ENCODE data around the gene ASCL2.

ASCL2 gene

GRCh38 chr11:2308713-2309112, 38.3 kb upstream of the ASCL2 start:
- no peak for DNase-seq

DNA sequence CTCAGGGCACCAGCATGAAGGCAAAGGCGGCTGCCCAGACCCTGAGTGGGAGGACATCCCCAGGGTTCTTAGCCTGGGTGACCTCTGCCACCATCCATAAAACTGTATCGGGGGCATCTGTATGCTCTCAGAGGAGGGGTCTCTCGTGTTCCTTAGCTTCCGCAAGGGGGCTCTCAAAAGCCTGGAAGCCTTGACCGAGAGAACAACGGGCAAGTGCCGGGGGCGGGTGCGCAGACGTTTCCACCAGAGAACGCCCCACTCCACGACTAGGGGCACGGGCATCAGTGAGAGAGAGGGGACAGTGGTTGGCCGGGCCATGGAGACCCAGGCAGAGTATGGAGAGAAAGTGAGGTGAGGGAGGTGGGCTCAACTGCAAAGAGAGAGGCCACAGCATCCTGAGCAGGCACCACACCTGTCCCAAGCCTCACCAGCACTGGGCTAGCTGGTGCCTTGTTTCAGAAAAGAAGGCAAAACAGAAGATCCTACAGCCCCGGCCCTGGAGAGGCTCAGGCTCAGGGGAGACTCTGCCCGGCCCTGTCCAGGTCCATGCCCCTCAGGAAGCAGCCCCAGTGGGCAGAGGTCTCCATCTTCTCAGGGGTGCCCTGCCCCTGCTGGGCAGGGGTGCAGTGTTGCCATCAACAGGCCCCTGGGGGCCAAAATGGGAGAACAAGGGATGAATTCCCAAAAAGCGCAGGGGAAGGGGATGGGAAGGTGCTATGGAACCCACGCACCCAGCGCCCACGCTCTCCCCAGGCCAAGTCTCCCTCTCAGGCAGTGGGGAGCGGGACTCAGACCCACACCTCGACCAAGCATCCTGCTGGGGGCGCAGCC, 37.3 kb upstream of the ASCL2 start:
- DNase-seq: no peak

GRCh38 chr11:2306877-2307500, 36.6 kb upstream of the ASCL2 start:
- no peak for DNase-seq

DNA sequence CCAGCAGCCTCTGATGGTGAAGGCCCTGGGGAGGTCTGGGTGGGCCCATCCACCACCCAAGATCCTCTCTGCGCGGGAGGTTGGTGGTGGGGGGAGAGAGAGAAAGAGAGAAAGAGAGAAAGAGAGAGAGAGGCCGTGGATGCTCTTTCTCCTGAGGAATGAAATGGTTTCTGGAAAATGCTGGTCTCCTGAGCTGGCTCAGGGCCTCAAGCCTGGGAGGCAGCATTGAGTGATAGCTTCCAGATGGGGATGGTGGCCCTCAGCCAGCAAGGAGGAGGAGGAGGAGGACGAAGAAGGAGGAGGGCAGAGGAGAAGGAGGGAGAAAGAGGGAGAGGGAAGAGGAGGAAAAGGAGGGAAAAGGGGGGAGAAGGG, 36.0 kb upstream of the ASCL2 start:
- no peak for DNase-seq

DNA sequence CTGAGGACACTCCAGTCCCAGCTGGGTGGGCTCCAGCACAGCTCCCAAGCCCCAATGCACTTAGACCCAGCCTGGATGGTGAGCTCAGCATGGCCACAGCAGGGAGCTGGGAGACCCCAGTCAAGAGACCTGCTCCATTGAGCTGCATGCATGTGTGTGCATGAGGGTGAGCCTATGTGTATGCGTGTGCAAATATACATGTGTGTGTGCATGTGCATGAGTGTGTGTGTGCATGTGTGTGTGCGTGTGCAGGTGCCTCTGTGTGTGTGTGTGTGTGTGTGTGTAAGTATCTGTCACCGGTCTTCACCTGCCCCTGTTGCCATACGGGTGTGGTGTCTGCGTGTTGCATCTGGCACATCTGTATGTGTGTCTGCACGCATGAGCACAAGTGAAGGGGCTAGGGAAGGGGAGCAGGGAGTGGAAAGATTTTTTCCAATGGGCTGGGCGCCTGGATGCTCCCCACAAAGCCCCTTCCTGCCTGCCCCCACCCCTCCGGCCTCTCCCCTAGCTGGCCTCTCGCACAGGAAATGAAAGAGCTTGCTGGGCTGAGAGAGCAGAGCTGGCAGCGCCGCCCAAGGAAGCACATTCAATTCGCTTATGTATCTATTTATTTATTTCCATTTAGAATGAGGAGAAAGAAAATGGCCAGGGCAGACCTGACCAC, 35.5 kb upstream of the ASCL2 start:
- no peak for DNase-seq

GRCh38 chr11:2305140-2305778, 34.9 kb upstream of the ASCL2 start:
- peak; percentile 75 for DNase-seq

DNA sequence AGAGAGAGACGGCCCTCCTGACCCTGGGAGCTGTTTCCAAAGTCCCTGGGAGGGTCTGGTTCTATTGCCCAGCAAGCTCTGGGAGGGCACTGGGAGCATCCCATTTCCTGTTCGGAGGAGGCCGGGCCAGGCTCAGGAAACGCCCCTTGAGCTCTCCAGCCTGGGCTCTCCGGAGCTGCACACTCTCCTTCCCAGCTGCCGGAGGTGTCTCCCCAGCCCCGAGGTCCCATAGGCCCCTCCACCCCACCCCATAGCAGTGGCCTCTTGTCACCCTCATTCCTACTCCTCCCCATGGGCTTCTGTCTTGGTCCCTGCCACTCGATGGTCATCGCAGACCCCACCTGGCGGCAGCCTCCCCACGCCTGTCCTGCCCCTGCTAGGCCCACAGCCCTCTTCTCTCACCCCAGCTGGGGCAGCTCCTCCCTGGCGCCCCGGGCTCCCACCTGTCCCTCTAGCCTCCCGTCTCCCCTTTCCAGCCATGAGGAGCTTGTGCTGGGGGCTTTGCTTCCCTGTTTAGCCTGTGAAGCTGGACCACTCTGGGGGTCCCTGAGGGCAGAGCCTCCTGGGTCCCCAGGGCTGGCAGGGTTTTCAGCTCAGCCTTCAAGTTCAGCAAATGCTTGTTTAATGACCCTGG, 34.2 kb upstream of the ASCL2 start:
- no peak for DNase-seq

- DNase-seq: no peak
Observed at GRCh38 chr11:2303627-2304505, 33.5 kb upstream of the ASCL2 start.

- no peak for DNase-seq
Observed at GRCh38 chr11:2302896-2303626, 32.7 kb upstream of the ASCL2 start.

DNA sequence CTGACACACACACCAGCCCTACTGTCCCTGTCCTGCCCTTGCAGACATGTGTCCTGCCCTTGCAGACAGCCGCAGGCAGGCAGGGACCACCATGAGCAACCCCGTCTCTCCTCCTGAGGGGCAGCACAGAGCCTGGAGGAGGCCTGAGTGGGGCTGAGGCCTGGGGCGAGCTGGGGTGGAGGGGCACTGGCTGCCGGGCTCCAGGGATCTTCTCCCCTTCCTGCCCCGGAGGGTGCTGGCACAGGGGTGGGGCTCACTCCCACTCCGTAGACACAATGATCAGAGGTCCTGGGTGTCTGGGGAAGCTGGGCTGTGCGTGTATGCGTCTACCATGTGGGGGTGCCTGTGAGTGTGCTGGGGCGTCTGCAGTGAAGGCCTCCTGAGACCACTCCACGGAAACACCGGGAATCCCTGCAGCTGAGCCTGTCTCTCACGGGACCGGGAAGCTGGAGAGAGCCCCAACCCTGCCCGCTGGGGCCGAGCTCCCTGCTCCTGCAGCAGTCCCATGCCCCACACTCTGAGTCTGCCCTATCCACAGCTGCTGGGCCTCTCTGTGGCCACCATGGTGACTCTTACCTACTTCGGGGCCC, 32.0 kb upstream of the ASCL2 start:
- DNase-seq: no peak

DNA sequence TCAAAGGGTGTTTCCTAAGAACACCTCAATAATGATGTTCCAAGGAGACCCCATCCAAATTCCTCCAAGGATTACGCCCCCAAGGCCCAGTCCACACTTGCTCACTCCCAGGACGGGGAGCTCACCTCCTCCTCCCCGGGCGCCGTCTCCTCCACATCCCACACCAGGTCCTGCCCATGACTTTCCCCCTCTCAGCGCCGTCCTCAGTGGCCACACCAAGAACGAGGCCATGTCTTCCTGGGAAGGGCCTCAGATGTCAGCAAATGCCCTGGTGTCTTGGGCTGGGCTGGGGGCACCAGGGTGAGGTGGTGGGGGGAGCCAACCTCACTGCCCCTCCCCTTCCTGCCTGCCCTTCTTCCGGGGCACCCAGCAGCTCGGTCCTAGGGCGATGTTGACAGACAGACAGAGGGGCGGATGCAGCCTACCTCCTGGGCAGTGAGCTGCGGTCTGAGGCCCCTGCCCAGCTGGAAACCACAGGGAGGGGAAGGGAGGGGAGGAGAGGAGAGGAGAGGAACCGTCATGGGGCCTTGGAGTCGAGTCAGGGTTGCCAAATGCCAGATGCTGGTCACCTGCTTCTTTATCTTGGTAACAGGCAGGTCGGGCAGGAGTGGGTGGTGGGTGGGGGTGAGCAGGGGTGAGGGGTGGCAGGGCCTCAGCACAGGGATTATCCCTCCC, 31.4 kb upstream of the ASCL2 start, which contains the start of the genes C11orf21 and TSPAN32:
Gene C11orf21, minus strand, starts transcription at position 288 of the 675 bp plus-strand sequence. Its CDS starts 110 bp downstream, at position 178.
Gene TSPAN32, plus strand, starts transcription at position 383 of the 675 bp plus-strand sequence. Its CDS starts 137 bp downstream, at position 520.
- DNase-seq: peak; percentile 77

GRCh38 chr11:2300936-2301630, 30.7 kb upstream of the ASCL2 start:
- DNase-seq: no peak

DNA sequence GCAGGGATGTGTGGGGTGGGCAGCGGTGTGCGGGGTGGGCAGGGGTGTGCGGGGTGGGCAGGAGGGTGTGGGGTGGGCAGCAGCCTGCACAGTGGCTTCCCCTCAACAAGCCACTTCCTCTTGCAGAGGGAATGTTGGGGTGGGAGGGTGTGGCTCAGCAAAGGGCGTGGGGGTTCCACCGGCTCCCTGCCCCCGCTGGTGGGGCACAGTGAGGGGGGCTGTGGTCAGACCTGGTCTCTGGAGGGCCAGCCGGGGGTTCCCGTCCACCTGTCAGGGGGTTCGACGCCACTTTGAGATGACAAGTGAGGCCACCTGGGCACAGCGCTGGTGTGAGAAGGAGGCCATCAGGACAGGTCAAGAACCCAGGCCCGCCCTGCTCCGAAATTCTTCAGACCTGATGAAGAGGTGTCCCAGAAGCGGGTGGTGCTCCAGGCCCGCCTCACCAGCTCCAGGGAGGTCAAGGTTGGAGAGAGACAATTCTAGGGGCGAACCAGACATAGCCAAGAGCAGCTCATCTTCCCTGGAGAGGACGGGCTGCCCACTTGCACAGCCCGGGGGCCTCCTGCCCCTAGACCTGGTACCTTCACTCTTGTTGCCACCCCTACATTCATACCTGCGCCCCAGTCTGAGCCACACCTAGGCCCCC, 30.0 kb upstream of the ASCL2 start:
- DNase-seq: peak; percentile 37

DNA sequence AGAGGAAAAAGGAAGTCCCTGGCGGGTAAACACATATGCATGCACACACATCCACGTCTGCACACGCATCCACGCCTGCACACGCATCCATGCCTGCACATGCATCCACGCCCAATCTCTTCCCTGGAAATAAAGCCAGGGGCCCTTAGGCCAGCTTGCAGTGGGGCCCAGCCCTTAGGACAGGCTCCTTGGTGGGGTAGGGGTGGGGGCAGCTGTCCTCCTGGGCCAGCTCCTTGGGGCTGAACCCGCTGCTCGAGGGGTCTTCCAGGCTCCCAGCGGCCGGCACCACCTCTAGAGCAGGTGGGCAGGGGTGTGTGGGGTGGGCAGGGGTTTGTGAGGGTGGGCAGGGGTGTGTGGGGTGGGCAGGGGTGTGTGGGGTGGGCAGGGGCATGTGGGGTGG, 29.4 kb upstream of the ASCL2 start:
- DNase-seq: no peak

GRCh38 chr11:2298795-2299761, 28.7 kb upstream of the ASCL2 start:
- peak; percentile 35 for DNase-seq

DNA sequence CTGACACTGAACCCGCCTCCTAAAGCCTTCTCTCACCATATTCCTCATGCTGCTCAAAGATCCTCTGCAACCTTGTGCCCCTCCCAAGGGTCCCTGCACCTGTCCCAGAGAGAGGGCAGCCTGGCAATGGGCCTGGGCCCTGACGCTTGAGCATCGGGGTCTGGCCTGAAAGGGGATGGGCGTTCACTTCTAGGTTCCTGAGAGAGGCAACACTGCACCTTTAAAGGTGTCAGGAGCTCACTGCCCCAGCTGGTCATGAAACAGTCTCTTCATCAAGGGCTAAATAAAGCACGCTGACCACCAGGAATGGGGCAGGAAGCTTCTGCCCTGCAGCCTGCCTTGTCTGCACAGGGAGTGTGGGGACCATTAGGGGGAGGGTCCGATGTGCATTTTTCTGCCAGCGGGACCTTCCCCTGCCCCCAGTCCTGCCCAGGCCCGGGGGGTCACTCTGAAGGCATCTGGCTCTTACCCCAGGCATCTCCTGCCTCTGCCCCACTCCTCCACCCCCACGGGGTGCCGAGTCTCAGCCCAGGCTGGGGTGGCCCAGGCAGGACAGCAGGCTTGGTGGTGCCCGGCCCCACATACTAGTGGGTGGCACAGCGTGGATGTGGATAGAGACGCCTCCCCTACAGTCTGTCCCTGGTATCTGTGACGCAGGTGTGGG, 27.9 kb upstream of the ASCL2 start:
- DNase-seq: no peak

- DNase-seq: no peak
Observed at GRCh38 chr11:2297623-2298030, 27.2 kb upstream of the ASCL2 start.
